Measurements from ENCODE around the gene CXXC5. TPM values are rescaled to one million over a fixed set of nuclear protein-coding genes. Genes with fewer than 3 reads are reported as not detected.
A peak's percentile ranks its signal among the peaks of the same experiment; 100 is the strongest.

CXXC5 gene
- total and polyA plus RNA-seq, 2 donors (not counting 1 experiment from before 2014, with no cell fraction given), result 18.6 to 43.9 TPM

DNA sequence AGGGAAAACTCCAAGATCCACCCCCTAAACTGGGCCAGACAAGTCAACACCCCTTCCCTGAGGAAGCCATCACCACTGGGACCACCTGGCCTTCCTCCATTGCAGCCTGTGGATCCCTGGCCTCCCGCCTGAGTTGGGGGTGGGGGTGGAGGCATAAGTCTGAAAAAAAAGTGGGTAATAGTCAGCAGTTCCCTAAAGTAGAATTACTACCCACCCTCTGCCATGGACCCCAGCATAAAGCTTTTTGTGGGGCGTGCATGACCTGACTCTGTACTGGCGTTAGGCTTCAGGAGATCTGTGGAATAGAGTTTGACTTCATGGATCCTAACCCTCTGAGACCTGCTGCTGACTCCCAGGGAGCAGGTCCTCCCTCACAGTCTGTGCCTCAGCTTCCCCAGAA is 2.0 kb upstream of the CXXC5 start:
- Histone ChIP-seq H3K9ac (ENCODE audit: insufficient read depth, low read length) (no peak overlapping the region), H3K4me1 (ENCODE audit: control insufficient read depth, extremely low read depth, insufficient read depth, low read length) (peaks cover 2% of the 10 kb centered on the region), H3K79me2 (ENCODE audit: control insufficient read depth, insufficient read depth, low read length) (peaks cover 7% of the 10 kb centered on the region), H3K4me2 (ENCODE audit: extremely low read depth, insufficient read depth, low read length) (no peak overlapping the region), H3K4me3 (replicated peaks in 1 of 4; ENCODE audit: control extremely low read depth in 1 of 4, insufficient read depth in 1 of 4, low read depth in 3 of 4, low read length in 4 of 4) (no peak overlapping the region), H3K27ac (ENCODE audit: insufficient read depth, low read length) (no peak overlapping the region), H3K27me3 (ENCODE audit: control insufficient read depth, insufficient read depth, low read length) (peaks cover 11% of the 10 kb centered on the region), H2AFZ (ENCODE audit: low read length) (no peak overlapping the region), H3K36me3 (ENCODE audit: control insufficient read depth, insufficient read depth, low read length) (no peaks in the 10 kb centered on the region), H4K20me1 (ENCODE audit: control insufficient read depth, extremely low read depth, insufficient read depth, low read length) (no peaks in the 10 kb centered on the region), H3K9me3 (ENCODE audit: control insufficient read depth, insufficient read depth, low read depth, low read length) (no peaks in the 10 kb centered on the region)
- TF ChIP-seq, protein P1, sequence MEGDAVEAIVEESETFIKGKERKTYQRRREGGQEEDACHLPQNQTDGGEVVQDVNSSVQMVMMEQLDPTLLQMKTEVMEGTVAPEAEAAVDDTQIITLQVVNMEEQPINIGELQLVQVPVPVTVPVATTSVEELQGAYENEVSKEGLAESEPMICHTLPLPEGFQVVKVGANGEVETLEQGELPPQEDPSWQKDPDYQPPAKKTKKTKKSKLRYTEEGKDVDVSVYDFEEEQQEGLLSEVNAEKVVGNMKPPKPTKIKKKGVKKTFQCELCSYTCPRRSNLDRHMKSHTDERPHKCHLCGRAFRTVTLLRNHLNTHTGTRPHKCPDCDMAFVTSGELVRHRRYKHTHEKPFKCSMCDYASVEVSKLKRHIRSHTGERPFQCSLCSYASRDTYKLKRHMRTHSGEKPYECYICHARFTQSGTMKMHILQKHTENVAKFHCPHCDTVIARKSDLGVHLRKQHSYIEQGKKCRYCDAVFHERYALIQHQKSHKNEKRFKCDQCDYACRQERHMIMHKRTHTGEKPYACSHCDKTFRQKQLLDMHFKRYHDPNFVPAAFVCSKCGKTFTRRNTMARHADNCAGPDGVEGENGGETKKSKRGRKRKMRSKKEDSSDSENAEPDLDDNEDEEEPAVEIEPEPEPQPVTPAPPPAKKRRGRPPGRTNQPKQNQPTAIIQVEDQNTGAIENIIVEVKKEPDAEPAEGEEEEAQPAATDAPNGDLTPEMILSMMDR (conservative IDR thresholded peaks at IDR 0.05 in 1 of 2, IDR thresholded peaks at IDR 0.05 in 1 of 2; ENCODE audit: low read depth in 1 of 2, low read length in 2 of 2), result no peak
- TF ChIP-seq EZH2 (IDR thresholded peaks at IDR 0.05; ENCODE audit: low read length, missing control alignments), result peak; percentile 4
- DNase-seq (ENCODE audit: low read depth in 2 of 2), result no peak

- H3K4me2 ChIP-seq (ENCODE audit: extremely low read depth, insufficient read depth, low read length), result peak overlapping the region; percentile 45
- no peaks in the 10 kb centered on the region for H3K9me3 ChIP-seq (ENCODE audit: control insufficient read depth, insufficient read depth, low read depth, low read length)
- H3K4me1 ChIP-seq (ENCODE audit: control insufficient read depth, extremely low read depth, insufficient read depth, low read length), result peaks cover 8% of the 10 kb centered on the region
- no peak for TF ChIP-seq EZH2 (IDR thresholded peaks at IDR 0.05; ENCODE audit: low read length, missing control alignments)
- TF ChIP-seq, protein P1 (conservative IDR thresholded peaks at IDR 0.05 in 1 of 2, IDR thresholded peaks at IDR 0.05 in 1 of 2; ENCODE audit: low read depth in 1 of 2, low read length in 2 of 2), result no peak
- no peaks in the 10 kb centered on the region for H3K36me3 ChIP-seq (ENCODE audit: control insufficient read depth, insufficient read depth, low read length)
- peaks cover 7% of the 10 kb centered on the region for H3K79me2 ChIP-seq (ENCODE audit: control insufficient read depth, insufficient read depth, low read length)
- H4K20me1 ChIP-seq (ENCODE audit: control insufficient read depth, extremely low read depth, insufficient read depth, low read length), result no peaks in the 10 kb centered on the region
- H3K4me3 ChIP-seq (replicated peaks in 1 of 4; ENCODE audit: control extremely low read depth in 1 of 4, insufficient read depth in 1 of 4, low read depth in 3 of 4, low read length in 4 of 4), result peak overlapping the region in 1 of 4 experiments; percentile 11
- no peak overlapping the region for H3K27ac ChIP-seq (ENCODE audit: insufficient read depth, low read length)
- DNase-seq (ENCODE audit: low read depth in 2 of 2), result no peak
- H3K9ac ChIP-seq (ENCODE audit: insufficient read depth, low read length), result no peak overlapping the region
- no peak overlapping the region for H2AFZ ChIP-seq (ENCODE audit: low read length)
- H3K27me3 ChIP-seq (ENCODE audit: control insufficient read depth, insufficient read depth, low read length), result peaks cover 11% of the 10 kb centered on the region
These were observed 1.1 kb upstream of the CXXC5 start for GRCh38 chr5:139646912-139647505.

- H3K27me3 ChIP-seq (ENCODE audit: control insufficient read depth, insufficient read depth, low read length), result peaks cover 11% of the 10 kb centered on the region
- H4K20me1 ChIP-seq (ENCODE audit: control insufficient read depth, extremely low read depth, insufficient read depth, low read length), result no peaks in the 10 kb centered on the region
- H3K9me3 ChIP-seq (ENCODE audit: control insufficient read depth, insufficient read depth, low read depth, low read length), result no peaks in the 10 kb centered on the region
- no peak overlapping the region for H3K27ac ChIP-seq (ENCODE audit: insufficient read depth, low read length)
- H2AFZ ChIP-seq (ENCODE audit: low read length), result no peak overlapping the region
- H3K36me3 ChIP-seq (ENCODE audit: control insufficient read depth, insufficient read depth, low read length), result no peaks in the 10 kb centered on the region
- H3K79me2 ChIP-seq (ENCODE audit: control insufficient read depth, insufficient read depth, low read length), result peaks cover 7% of the 10 kb centered on the region
- H3K4me3 ChIP-seq (replicated peaks in 1 of 4; ENCODE audit: control extremely low read depth in 1 of 4, insufficient read depth in 1 of 4, low read depth in 3 of 4, low read length in 4 of 4), result peak overlapping the region in 2 of 4 experiments; percentile 24 to 75
- TF ChIP-seq, protein P1 (conservative IDR thresholded peaks at IDR 0.05 in 1 of 2, IDR thresholded peaks at IDR 0.05 in 1 of 2; ENCODE audit: low read depth in 1 of 2, low read length in 2 of 2), result no peak
- no peak for TF ChIP-seq EZH2 (IDR thresholded peaks at IDR 0.05; ENCODE audit: low read length, missing control alignments)
- no peak for DNase-seq (ENCODE audit: low read depth in 2 of 2)
- peak overlapping the region; percentile 40 for H3K4me2 ChIP-seq (ENCODE audit: extremely low read depth, insufficient read depth, low read length)
- H3K4me1 ChIP-seq (ENCODE audit: control insufficient read depth, extremely low read depth, insufficient read depth, low read length), result peaks cover 10% of the 10 kb centered on the region
- no peak overlapping the region for H3K9ac ChIP-seq (ENCODE audit: insufficient read depth, low read length)
These were observed 494 bp upstream of the CXXC5 start for GRCh38 chr5:139647506-139648204.
